Tibial nerve (tissue), 4 donors: Measurements from ENCODE around the gene PDE1C. TPM values are rescaled to one million over a fixed set of nuclear protein-coding genes. Genes with fewer than 3 reads are reported as not detected.

ENCODE experiments used
- DNase-seq, 2 donors: peaks; one replicate each; pipeline ENCODE4 v3.0.0-alpha.2; 2019; ENCODE audit warnings: low spot score in 2 of 2
- H3K27ac ChIP-seq, 4 donors: fragments of 200-600 bp; sonication (generic) in 3 of 4; one replicate each; pipeline ENCODE4 v1.5.1; 2017 to 2019; ENCODE audit warnings: mild to moderate bottlenecking in 1 of 4
- H3K27me3 ChIP-seq, 2 donors: fragments of 200-600 bp; sonication (generic) in 1 of 2; one replicate each; pipeline versions ENCODE4 v1.5.1 to v1.6.0; 2017 to 2019
- H3K36me3 ChIP-seq, 3 donors: fragments of 200-600 bp; sonication (generic); one replicate each; pipeline ENCODE4 v1.5.1; 2018 to 2019
- H3K4me1 ChIP-seq, 4 donors: fragments of 200-600 bp; sonication (generic) in 3 of 4; one replicate each; pipeline ENCODE4 v1.5.1; 2017 to 2019
- H3K4me3 ChIP-seq, 4 donors: fragments of 200-600 bp; sonication (generic) in 3 of 4; one replicate each; pipeline ENCODE4 v1.5.1; 2017 to 2019; ENCODE audit warnings: mild to moderate bottlenecking in 1 of 4, moderate library complexity in 1 of 4
- H3K9me3 ChIP-seq, 4 donors: fragments of 200-600 bp; sonication (generic) in 3 of 4; one replicate each; pipeline ENCODE4 v1.5.1; 2017 to 2019
- CTCF ChIP-seq, 5 experiments: fragments of 200-600 bp in 3 of 5; fragments of 450-650 bp in 2 of 5; sonication (generic) in 3 of 5; IDR thresholded peaks; one replicate each; pipeline ENCODE4 v1.5.1; 2016 to 2019; ENCODE audit warnings: antibody characterized with exemption in 5 of 5, mild to moderate bottlenecking in 3 of 5, moderate library complexity in 2 of 5
- EP300 ChIP-seq, 2 donors: sonication (generic); formaldehyde crosslinking; IDR thresholded peaks; one replicate each; pipeline ENCODE4 v1.6.1; 2017; ENCODE audit warnings: antibody characterized with exemption in 2 of 2, mild to moderate bottlenecking in 1 of 2
- POLR2A ChIP-seq, 2 donors: fragments of 450-650 bp; IDR thresholded peaks; one replicate each; pipeline ENCODE4 v1.6.1; 2017; ENCODE audit warnings: antibody characterized with exemption in 2 of 2, mild to moderate bottlenecking in 2 of 2, moderate library complexity in 2 of 2
- WGBS, 2 donors: methylation state at CpG; one replicate each; pipeline ENCODE4 v1.1.5; 2018; 5-methylcytosine and 5-hydroxymethylcytosine counted together
- total RNA-seq, 4 donors: library from RNA; depleted of rRNA; stranded (reverse); fragments of >200 nt; gene quantifications; one replicate each; pipeline ENCODE4 v1.1.0, GENCODE V29; 2016

PDE1C gene
- total RNA-seq, 4 donors from 2014 or later, result 10.6 to 31.8 (median 20.7) TPM

- H3K27me3 ChIP-seq, result no peaks in the 10 kb centered on the region
- H3K27ac ChIP-seq, result no peak overlapping the region
- H3K9me3 ChIP-seq, result no peaks in the 10 kb centered on the region
- 90 to 92% methylated on average over 5 of the region's 5 CpGs for WGBS, 2 donors
- H3K36me3 ChIP-seq, result no peaks in the 10 kb centered on the region
- no peak overlapping the region for H3K4me3 ChIP-seq
- no peak for TF ChIP-seq EP300 (IDR thresholded peaks at IDR 0.05)
- TF ChIP-seq CTCF (IDR thresholded peaks at IDR 0.05), result no peak
- no peak for TF ChIP-seq POLR2A (IDR thresholded peaks at IDR 0.05)
- peaks cover 0 to 12% (median 0%) of the 10 kb centered on the region in 4 donors for H3K4me1 ChIP-seq
- no peak for DNase-seq
These were observed 115.2 kb downstream of the PDE1C start for GRCh38 chr7:31955021-31955420.

- Histone ChIP-seq H3K4me1 (peaks cover 0 to 12% (median 0%) of the 10 kb centered on the region in 4 donors), H3K9me3 (no peaks in the 10 kb centered on the region), H3K27me3 (no peaks in the 10 kb centered on the region), H3K36me3 (no peaks in the 10 kb centered on the region), H3K27ac (no peak overlapping the region), H3K4me3 (no peak overlapping the region)
- TF ChIP-seq POLR2A (IDR thresholded peaks at IDR 0.05) (no peak), EP300 (IDR thresholded peaks at IDR 0.05) (no peak), CTCF (IDR thresholded peaks at IDR 0.05) (no peak)
- 87 to 100% methylated on average over 2 of the region's 2 CpGs for WGBS, 2 donors
- DNase-seq, result no peak
These were observed 115.7 kb downstream of the PDE1C start for GRCh38 chr7:31954500-31954899.

GRCh38 chr7:31953432-31953831, 116.8 kb downstream of the PDE1C start:
- DNase-seq, result no peak
- TF ChIP-seq POLR2A (IDR thresholded peaks at IDR 0.05) (no peak), CTCF (IDR thresholded peaks at IDR 0.05) (no peak), EP300 (IDR thresholded peaks at IDR 0.05) (no peak)
- Histone ChIP-seq H3K4me3 (no peak overlapping the region), H3K4me1 (peaks cover 0 to 12% (median 0%) of the 10 kb centered on the region in 4 donors), H3K27ac (no peak overlapping the region), H3K36me3 (no peaks in the 10 kb centered on the region), H3K27me3 (no peaks in the 10 kb centered on the region), H3K9me3 (no peaks in the 10 kb centered on the region)
- 79% methylated on average over 2 of the region's 2 CpGs for WGBS, 2 donors

GRCh38 chr7:31950091-31950755, 120.0 kb downstream of the PDE1C start:
- WGBS, 2 donors, result 85% methylated on average over 4 of the region's 4 CpGs
- no peaks in the 10 kb centered on the region for H3K4me1 ChIP-seq
- no peak overlapping the region for H3K27ac ChIP-seq

More at GRCh38 chr7:31950091-31950755, 120.0 kb downstream of the PDE1C start:
- no peak for DNase-seq
- no peak for TF ChIP-seq EP300 (IDR thresholded peaks at IDR 0.05)
- no peak for TF ChIP-seq CTCF (IDR thresholded peaks at IDR 0.05)
- TF ChIP-seq POLR2A (IDR thresholded peaks at IDR 0.05), result no peak
- no peaks in the 10 kb centered on the region for H3K27me3 ChIP-seq
- peaks cover 0 to 17% (median 0%) of the 10 kb centered on the region in 4 donors for H3K9me3 ChIP-seq
- H3K36me3 ChIP-seq, result no peaks in the 10 kb centered on the region
- no peak overlapping the region for H3K4me3 ChIP-seq
